SK-N-SH treated with all-trans-retinoic acid at 6 μM for 48 hours (cell line): ENCODE measurements around the gene CC2D1B.

Experiments
- ATAC-seq: fragments of 200-7000 bp; cut with Tn5 transposase; 3 replicates; pipeline ENCODE4 v1.9.1; 2020; ENCODE audit warnings: mild to moderate bottlenecking, moderate library complexity
- CSDC2 ChIP-seq: fragments of 250-450 bp; sonication (Bioruptor Pico); IDR thresholded peaks from 2 replicates; pipeline ENCODE4 v1.5.0; 2020; ENCODE audit warnings: mild to moderate bottlenecking, moderate library complexity
- CSRNP3 ChIP-seq: fragments of 250-450 bp; sonication (Bioruptor Pico); IDR thresholded peaks from 2 replicates; pipeline ENCODE4 v1.5.1; 2021; ENCODE audit warnings: mild to moderate bottlenecking, moderate library complexity
- ZC3H10 ChIP-seq: fragments of 250-450 bp; sonication (Bioruptor Pico); IDR thresholded peaks from 2 replicates; pipeline ENCODE4 v1.5.1; 2021; ENCODE audit warnings: mild to moderate bottlenecking, moderate library complexity

The CC2D1B gene

GRCh38 chr1:52305417-52306226, 60.4 kb downstream of the CC2D1B start:
- ATAC-seq = no peak
- no peak for TF ChIP-seq ZC3H10 (CRISPR knock-in tag)
- TF ChIP-seq CSRNP3 (CRISPR knock-in tag) = no peak
- TF ChIP-seq CSDC2 (CRISPR knock-in tag) = no peak
